Measurements from ENCODE around the gene DBX1.
"Not testable (repeated sequence)": the region's sequence is repeated elsewhere in the genome, so short reads cannot be mapped to it uniquely, and the experiment has no call there.

Gene DBX1

DNA sequence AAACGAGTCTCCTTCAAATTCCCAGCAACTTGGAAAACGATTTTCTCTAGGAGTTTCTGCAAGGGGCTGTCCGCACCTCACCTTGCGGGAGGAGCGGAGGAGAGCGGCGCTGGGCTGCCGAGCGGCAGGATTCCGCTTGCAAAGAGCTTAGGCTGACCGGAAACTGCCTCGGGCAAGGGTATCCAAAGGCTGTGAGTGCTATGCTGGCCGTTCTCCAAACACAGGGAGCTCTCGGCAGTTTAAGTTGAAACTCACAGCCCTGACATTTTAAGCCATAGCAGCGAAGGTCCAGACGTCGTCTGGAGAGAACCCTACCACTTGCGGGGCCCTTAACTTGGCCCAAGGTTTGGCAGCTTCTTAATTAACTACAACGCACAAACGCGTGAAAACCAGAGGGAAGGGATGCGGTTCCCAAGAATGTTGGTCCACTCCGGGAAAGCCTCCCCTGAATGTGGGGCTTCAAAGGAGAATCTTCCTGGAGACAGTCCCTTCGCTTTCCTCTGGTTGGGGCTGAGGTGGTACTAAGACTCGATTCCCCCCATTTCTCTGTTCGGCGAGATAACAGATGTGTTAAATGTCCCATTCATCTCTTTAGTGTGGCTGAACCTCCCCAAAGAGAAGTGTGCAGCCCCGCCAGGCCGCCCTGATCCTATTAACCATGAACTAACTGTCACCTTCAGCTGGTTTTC is 1.1 kb upstream of the DBX1 start:
- peak; percentile 11 for DNase-seq

DNA sequence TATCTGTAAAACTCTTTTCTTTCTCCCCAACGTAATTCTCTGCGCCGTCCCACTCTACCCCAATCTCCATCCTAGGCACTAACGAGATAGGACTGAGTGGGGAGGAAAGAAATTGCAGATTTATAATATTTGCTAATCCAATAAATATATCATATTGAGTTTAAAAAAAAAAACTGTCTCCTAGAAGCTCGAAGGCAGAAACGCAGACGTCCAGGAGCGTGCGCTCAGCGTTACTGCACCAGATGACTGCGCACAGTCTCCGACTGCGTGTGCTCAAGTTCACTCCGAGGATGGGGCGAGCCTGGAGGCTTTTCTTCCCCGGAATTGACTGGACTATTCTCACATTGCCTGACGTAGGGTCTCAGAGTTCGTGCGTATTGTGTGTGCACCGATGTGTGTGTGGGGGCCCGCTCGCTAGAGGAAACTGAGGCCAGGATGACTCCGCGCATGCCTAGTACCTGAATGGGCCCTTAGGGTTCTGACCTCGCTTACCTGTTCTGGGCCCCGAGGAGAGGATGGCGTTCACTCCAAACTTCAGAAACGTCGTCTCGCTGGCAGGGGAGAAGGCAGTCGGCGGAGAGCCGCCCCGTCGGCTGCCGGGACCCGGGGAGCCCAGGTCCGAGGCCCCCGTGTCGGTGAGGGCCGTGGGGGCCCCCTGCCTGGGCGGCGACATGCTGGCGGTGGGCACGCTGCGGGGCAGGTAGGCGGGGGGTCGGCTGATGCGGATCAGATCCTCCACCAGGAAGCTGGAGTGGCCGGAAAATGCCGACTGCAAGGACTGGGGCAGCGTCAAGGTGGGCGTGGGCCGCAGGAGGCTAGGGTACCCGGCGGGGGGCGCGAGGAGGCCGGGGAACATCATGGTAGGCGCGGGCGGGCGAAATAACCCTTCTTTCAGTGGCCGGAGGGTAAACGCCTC is 551 bp downstream of the DBX1 start:
- DNase-seq: no peak

DNA sequence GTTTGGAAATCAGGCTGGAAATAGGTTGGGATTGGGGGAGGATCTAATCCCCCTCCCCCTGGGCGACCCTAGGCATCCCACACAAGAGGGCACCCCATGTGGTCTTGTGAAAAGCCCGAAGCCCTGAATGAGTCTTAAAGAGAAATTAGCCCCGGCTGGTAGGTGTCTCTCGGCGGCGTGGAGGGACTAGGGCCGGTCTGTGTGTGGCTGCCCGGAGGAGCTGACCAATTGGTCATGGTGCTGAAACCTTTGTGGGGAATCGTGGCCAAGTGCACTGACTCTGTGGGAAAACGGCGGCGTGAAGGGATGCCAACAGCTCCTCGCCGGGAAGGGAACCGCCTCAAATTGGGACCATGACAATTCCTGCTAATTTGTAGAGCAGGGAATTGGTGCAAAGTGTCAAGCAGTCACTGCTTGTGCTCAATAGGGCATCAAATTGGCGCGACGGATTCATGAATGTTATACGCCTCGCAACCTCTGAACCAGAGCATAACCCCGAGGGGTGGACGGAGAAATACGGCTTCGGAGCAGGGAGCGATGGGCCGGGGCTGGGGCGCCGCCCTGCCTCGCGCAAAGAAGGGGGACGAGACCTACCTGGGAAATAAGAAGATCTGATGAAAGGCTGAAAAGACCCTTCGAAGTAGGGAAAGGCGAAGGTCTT is 1.5 kb downstream of the DBX1 start:
- DNase-seq: peak; percentile 74

DNA sequence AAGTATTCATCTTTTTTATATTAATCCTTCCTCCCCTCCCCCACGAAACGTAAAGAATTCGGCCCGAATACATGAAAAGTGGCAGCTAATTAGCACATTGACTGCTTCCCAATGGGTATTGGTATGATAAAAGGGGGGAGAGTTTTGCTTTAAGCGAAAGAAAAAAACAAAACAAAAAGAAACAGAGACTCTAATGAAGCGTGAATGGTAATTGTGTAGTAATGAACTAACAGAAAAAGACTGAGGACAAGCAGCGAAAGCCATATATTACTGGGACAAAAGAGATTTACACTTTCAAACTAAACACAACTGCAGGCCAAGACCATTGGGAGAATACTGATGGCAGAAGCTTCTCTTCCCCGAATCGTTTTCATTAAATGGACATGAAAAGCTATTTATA is 2.5 kb downstream of the DBX1 start:
- DNase-seq: no peak

DNA sequence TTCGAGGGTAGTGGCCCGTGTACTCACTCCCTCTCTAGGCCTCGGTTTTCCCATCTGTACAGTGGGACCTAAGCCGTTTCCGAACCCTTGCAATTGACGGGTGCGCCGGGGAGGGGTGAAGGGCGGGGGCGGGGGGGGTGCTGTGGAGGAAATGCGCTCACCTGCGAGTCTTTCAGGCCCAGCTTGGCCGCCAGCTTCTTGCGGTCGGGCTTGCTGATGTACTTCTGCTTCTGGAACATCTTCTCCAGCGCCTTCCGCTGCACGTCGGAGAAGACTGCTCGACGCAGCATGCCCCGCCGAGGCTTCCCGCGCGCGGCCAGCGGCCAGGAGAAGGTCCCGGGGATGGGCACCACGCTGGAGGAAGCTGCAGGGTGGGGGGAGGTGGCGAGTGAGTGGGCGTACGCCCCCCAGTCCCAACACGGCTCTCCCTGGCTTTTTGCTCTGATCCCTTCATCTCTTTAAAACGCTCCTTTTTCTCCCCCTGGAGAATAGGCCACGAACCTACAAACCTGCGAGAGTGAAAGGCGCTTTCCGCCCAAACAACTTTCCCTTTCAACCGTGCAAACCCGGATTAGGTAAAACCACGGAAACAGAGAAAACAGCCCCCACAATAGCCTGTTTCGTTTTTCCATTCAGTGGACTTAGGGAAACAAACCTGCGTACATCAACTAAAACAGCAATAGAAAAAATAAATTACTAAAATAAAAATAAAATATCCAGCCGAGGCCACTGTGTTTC is 3.2 kb downstream of the DBX1 start:
- no peak for DNase-seq

DNA sequence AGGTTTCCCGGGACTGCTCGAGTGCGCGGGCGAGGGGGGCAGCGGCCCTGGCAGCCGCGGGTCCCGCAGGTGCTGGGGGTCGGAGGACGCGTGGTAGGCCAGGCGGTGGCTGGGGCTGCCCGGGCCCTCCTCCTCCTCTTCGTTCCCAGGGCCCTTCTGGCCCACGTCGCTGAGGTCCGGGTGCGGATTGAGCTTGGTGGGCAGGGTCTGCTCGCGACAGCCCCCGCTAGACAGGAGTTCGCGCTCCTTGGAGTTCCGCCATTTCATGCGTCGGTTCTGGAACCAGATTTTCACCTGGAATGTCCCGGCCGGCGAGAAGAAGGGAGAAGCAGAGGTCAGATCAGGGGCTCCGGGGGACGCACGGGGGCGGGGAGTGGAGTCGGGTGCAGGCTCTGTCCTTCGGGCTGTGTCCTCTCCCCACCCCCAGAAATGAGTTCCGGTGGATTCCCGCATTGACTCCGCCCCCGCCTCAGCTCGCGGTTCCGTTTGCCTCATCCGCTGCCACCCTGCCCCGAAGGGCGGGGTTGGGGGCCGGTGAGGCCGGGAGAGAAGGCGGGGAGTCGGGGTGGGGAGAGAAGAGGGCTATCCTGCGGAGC is 3.9 kb downstream of the DBX1 start:
- DNase-seq: no peak

DNA sequence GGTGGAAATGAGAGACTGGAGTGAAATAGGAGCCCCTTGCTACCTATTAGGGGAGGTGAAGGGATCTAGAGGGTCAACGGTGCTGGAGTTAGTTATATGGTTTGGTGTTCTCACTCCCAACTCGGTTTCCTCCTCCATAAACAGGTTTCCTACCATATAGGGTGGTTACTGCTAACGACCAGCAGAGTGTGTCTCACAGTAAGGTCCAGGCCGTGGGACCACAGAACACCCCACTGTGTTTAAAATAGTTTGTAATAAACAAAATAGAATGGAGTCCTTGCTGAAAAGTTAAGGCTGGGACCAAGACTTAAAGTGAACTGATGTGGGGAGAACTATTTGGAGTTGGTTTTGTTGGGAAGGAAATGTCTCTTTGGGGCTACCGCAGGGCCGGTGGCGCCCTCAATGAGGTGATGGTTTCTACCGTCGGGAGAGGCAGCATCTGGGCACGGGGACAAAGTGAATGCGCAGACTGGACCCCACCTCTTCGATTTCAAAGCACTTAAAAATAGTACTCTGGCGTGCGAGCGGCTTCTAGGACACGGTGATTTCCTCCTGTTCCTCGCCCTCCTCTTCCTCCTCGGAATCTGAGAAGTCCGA is 4.5 kb downstream of the DBX1 start:
- DNase-seq: no peak

DNA sequence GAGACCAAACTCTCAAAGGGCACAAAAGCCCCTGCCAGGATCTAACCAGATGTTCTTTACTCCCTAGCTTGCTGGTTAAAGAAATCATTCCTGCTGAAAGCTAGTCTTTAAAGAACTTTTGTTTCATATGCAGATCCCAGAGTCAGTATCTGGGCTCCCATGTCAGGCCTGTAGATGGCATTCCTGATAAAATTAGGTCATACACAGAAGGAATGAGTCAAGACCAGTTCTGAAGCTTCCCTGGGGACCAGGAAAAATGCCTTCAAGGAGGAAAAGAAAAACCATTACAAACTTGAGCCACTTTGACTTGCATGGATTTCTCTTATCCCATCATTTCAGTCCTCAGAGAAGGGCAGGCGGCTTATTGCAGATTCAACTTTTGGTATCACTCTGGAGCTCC is 5.9 kb downstream of the DBX1 start:
- peak; percentile 92 for DNase-seq

DNA sequence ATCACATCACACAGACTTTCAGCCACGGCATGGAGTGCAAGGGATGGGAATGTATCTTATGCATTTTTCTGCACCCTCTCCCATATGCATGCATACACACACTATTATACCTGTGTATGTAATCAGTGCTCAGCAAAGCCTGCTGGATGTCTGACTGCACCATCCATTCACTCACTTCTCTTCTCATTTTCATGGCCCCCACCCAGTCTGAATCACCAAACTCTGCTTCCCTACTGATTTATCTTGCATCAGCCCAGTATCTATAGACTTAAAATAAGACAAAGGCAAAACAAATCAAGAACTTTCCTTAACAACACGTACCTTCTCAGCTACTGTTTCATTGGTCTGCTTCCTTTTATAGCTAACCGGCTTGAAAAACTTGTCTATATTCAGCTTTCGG is 21.6 kb downstream of the DBX1 start:
- no peak for DNase-seq

DNA sequence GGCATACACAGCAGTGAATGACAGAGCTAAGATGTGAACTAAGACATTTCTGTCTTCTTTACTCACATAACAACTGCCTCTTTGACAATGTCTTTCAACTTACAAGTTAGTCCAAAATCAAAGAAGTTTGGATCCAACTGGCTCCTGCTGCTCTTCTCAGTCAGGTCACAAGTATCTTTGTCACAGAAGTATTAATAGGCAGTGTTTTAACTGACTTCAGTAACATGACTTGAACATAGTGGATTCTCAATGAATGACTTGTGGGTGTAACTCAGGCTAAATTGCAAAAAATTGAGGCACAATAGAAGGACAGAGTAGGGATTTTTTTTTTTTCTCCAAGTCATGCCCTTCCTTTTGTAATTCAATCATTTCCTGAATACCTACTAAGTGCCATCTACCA is 22.6 kb downstream of the DBX1 start:
- no peak for DNase-seq

DNA sequence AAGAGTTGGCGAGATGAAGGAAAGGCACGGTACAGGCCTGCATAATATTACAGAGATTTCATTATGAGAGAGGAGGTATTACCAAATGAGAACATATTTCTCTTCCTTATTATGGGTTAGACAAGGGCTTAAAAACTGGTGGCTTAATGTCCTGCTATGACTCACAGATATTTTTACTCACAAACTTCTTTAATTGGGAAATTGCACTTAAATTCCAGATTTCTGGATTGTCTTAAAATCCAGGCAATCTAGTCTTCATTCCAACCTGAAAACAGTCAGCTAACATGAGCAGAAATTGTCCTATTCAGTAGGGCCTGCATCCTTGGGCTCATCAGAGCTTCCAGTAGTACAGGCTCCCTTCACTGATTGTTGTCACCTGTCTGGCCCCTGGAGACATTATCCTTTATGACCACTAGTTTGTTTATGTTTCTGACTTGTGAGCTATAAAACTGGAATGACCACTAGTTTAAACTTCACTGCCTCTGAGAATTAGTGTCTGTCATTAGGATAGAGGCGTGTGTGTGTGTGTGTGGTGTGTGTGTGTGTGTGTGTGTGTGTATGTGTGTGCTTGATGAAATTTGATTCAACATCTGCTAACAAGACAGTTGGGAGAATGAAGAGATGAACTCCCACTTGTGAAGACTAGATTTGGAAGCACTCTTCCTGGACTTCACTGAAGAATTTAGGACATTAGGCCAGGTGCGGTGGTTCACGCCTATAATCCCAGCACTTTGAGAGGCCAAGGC is 25.1 kb downstream of the DBX1 start:
- DNase-seq: no peak

DNA sequence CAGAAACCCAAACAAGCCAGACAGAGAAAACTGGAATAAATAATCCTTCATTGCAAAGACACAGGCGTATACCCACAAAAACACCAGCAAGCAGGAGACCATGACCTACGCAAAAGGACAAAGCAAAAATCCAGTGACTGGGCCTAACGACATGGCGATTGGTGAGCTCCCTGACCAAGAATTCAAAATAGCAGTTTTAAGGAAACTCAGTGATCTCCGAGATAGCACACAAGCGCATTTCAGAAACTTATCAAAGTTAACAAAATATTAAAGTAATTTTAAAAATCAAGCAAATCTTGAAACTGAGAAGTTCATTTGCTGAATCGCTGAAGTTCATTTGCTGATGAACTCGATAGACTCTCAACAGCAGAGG is 27.6 kb downstream of the DBX1 start:
- no peak for DNase-seq

DNA sequence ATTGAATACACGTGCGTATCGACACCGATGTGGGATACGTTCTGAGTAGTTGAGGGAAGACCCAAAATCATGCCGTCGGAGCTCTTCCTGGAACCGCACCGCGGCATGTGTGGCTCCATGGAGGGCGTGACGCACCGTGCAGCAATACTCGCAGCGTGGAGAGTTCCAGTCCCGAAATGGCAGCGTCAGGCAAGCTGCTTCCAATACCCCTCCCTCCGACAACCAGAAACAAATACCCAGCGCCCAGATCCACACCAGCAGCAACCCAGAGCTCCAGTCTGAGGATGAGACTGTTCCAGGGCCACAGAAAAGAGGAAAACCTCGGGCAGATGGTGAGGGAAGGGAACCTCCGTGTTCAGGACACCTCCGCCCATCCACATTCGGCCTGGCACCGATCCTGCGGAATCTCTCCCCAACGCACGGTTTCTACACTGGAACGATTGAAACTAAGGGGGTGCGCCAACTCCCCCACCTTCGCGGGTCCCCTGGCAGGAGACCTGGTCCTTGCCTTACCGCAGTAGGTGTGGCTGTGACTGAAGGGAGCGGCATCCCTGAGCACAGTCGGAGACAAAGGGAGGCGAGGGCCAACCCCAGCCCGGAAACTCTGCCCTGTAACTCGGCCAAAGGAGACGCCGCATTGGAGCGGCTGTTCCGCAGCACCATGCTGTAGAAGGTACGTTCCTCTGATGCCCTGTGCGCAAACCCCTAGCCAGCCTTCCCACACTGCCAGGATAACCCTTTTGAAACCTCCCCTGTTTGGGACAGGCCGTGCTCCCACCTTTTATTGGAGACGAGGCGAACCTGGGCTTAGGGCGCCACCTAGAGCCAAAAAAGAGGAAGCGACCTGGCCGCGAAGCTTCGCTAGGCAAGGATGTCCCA is 28.2 kb downstream of the DBX1 start:
- peak; percentile 63 for DNase-seq

DNA sequence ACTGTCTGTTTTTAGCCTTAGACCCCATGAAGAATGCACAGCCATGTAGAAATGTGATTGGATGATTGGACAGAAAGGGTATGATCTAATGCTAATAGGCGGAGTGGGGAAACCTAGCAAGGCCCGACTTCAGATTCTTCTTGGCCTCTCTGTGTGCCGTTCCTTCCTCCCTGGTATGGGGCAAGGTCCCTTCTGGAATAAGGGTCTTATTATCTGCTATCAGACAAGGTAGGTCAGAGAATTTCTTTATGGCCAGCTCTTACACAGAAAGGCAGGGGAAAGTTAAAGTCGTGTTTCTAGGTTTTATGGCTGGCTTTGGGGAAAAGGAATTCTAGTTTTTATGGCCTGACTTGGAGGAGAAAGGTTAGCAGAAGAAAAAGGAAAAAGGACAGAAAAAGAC is 30.6 kb downstream of the DBX1 start:
- DNase-seq: no peak

DNA sequence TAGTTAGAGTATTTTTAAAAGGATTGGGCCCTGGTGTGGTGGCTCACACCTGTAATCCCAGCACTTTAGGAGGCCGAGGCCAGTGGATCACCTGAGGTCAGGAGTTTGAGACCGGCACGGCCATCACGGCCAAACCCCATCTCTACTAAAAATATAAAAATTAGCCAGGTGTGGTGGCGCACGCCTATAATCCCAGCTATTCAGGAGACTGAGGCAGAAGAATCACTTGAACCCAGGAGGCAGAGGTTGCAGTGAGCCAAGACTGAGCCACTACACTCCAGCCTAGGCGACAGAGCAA is 31.8 kb downstream of the DBX1 start:
- DNase-seq: not testable (repeated sequence)

DNA sequence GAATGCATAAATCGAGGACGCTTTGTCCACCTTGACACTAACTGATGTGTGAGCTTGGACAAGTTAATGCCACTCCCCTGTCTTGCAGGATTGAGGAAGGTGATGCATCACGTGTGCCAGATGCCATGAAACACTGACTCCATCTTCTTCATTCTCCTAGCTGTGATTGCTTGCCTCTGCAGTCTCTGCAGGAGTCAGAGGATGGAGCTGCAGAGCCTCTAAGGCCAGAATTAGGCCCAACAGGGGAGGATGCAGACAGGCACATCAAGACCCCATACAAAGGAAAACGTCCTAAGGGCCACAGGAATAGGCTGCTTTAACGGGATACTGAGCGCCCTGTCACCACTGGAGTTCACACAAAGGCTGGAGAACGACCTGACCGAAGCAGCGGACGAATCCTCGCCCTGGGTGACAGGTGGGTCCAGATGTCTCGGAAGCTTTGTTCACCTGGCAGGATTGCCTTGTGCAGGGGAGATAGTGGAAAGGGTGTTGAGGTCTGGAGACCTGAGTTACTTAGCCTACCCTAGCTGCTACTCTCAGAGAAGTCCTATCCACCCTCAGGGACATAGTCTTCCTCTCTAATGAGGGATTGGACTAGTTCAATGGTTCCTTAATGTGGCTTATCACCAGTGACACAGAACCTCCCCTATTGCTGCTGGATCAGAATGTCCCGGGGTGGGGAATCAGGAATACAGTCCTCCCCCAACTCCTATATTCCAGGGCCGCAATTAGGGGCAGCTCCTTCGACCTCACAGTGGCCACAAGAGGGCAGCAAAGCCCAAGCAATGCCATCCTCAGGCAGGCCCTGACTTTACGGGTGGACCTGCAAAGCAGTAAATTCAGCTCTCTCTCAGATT is 32.4 kb downstream of the DBX1 start:
- peak; percentile 63 for DNase-seq

DNA sequence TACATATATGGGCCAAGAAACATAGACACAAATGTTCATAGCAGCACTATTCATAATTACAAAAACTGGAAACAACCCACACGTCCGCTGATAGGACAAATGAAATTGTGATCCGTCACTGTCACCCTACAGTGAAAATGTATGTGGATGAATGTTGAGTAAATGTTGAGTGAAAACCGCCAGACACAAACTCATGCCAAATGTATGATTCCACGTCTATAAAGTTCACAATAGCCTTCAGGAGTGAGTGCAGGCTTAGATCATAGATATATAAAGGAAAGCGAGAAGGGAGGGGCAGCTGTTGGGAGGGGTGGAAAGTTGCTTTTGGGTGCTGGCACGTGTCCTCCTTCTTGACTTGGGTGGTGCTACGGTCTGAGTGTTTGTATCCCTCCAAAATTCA is 33.6 kb downstream of the DBX1 start:
- peak; percentile 37 for DNase-seq

DNA sequence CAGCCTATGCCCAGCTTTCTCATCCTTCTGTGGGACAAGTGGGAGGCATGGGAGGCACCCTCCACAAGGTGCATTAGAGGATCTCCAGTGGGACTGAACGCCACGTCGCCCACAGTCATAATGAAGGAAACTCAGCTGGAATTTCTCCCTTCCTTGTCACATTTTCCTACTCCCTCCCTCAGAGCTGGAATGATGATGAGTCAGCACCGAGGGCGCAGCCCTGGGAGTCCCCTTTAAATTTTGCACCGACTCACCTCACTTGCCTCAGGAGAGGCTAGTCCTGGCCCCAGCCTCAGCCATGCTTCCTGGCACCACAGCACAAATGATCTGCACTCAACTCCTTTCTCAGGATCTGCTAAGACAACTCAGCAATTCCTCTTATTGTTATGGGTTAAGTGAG is 34.3 kb downstream of the DBX1 start:
- DNase-seq: peak; percentile 79

DNA sequence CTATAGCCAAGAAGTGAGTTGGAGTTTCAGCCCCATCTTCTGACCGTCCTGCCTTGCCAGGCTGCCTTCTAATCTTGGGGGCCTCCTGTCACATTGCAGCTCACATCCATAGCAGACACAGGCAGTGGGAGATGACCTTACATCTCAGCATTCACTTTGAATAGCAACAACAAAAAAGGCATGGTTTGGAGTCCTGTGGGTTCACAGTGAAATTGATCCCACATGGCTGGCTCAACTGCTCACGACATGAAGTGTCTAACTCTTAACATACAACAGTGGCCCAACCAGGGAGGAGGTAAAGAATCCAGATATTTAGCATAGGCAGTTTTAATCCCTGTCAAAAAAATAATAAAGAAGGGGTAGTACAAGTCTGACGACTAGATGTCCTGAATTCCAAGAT is 38.1 kb downstream of the DBX1 start:
- DNase-seq: peak; percentile 30
